GM23338 (cell line): Measurements from ENCODE around the gene SYNE1. TPM values are rescaled to one million over a fixed set of nuclear protein-coding genes. Genes with fewer than 3 reads are reported as not detected.

Experiments used
- ATAC-seq: fragments of 200-7000 bp; cut with Tn5 transposase; 3 replicates; pipeline ENCODE4 v1.9.1; 2020
- DNase-seq: peaks from one replicate; pipeline ENCODE4 v3.0.0-alpha.2; 2015; ENCODE audit warnings: low spot score
- H2AFZ ChIP-seq: fragments of 200-600 bp; sonication (generic); 2 replicates; pipeline ENCODE4 v1.8.0; 2016; ENCODE audit warnings: antibody characterized with exemption, mild to moderate bottlenecking, moderate library complexity
- H3F3A ChIP-seq: fragments of 200-600 bp; sonication (generic); replicated peaks from 2 replicates; pipeline ENCODE4 v1.8.0; 2017; ENCODE audit warnings: antibody characterized with exemption, mixed run types, low read depth
- H3K27ac ChIP-seq: fragments of 200-600 bp; sonication (generic); 2 replicates; pipeline ENCODE4 v1.6.1; 2016; ENCODE audit warnings: low read depth
- H3K27me3 ChIP-seq: fragments of 200-600 bp; sonication (generic); 2 replicates; pipeline ENCODE4 v1.8.0; 2016; ENCODE audit warnings: mild to moderate bottlenecking, mixed run types, moderate library complexity; ENCODE audit not compliant: insufficient read depth
- H3K36me3 ChIP-seq: fragments of 200-600 bp; sonication (generic); 2 replicates; pipeline ENCODE4 v1.8.0; 2016; ENCODE audit warnings: mild to moderate bottlenecking; ENCODE audit not compliant: insufficient read depth
- H3K4me1 ChIP-seq: fragments of 200-600 bp; sonication (generic); 2 replicates; pipeline ENCODE4 v1.8.0; 2016; ENCODE audit warnings: mild to moderate bottlenecking, moderate library complexity; ENCODE audit not compliant: insufficient read depth
- H3K4me2 ChIP-seq: fragments of 200-600 bp; sonication (generic); 2 replicates; pipeline ENCODE4 v1.7.1; 2017; ENCODE audit warnings: mixed run types
- H3K4me3 ChIP-seq: fragments of 200-600 bp; sonication (generic); 2 replicates; pipeline ENCODE4 v1.6.1; 2016; ENCODE audit warnings: mixed run types
- H3K79me2 ChIP-seq: fragments of 200-600 bp; sonication (generic); replicated peaks from 2 replicates; pipeline ENCODE4 v1.8.0; 2017; ENCODE audit warnings: mild to moderate bottlenecking; ENCODE audit not compliant: insufficient read depth
- H3K9me2 ChIP-seq: fragments of 200-600 bp; sonication (generic); 2 replicates; pipeline ENCODE4 v1.8.0; 2017; ENCODE audit not compliant: insufficient read depth
- H4K20me1 ChIP-seq: fragments of 200-600 bp; sonication (generic); replicated peaks from 2 replicates; pipeline ENCODE4 v1.8.0; 2017; ENCODE audit warnings: mild to moderate bottlenecking; ENCODE audit not compliant: insufficient read depth
- H3K27ac Mint-ChIP-seq: 2 replicates; pipeline ENCODE4 v1.8.0; 2020; ENCODE audit warnings: inconsistent platforms, mild to moderate bottlenecking, moderate library complexity, mixed read lengths
- H3K27me3 Mint-ChIP-seq: 3 replicates; pipeline ENCODE4 v1.8.0; 2022; ENCODE audit warnings: low read depth, mild to moderate bottlenecking, moderate library complexity, mixed read lengths, inconsistent platforms; ENCODE audit not compliant: insufficient read depth, poor library complexity
- H3K36me3 Mint-ChIP-seq: 3 replicates; pipeline ENCODE4 v1.8.0; 2021; ENCODE audit warnings: low read depth, mild to moderate bottlenecking, inconsistent platforms, moderate library complexity, mixed read lengths
- H3K4me1 Mint-ChIP-seq: 3 replicates; pipeline ENCODE4 v1.8.0; 2020; ENCODE audit warnings: mild to moderate bottlenecking, inconsistent platforms, mixed read lengths
- H3K4me3 Mint-ChIP-seq: 3 replicates; pipeline ENCODE4 v1.8.0; 2021; ENCODE audit warnings: moderate library complexity, mild to moderate bottlenecking, inconsistent platforms, mixed read lengths
- H3K9me3 Mint-ChIP-seq: 3 replicates; pipeline ENCODE4 v1.8.0; 2020; ENCODE audit warnings: moderate library complexity, mild to moderate bottlenecking, inconsistent platforms, mixed read lengths
- CREB1 ChIP-seq: fragments of 250-450 bp; sonication (Bioruptor Pico); IDR thresholded peaks from 2 replicates; pipeline ENCODE4 v1.5.0; 2020; ENCODE audit warnings: low read depth, mild to moderate bottlenecking, moderate library complexity
- ETS1 ChIP-seq: IDR thresholded peaks from 2 replicates; pipeline ENCODE4 v1.6.1; 2016; ENCODE audit warnings: antibody characterized with exemption
- EZH2 ChIP-seq: fragments of 200-600 bp; sonication (generic); IDR thresholded peaks from one replicate; pipeline ENCODE4 v1.8.0; 2017; ENCODE audit warnings: antibody characterized with exemption, mild to moderate bottlenecking, low read depth; ENCODE audit not compliant: unreplicated experiment
- EZH2phosphoT487 ChIP-seq: fragments of 200-600 bp; sonication (generic); IDR thresholded peaks from one replicate; pipeline ENCODE4 v1.8.1; 2018; ENCODE audit warnings: antibody characterized with exemption; ENCODE audit not compliant: unreplicated experiment
- NANOG ChIP-seq: IDR thresholded peaks from 2 replicates; pipeline ENCODE4 v1.6.1; 2016; ENCODE audit warnings: antibody characterized with exemption, borderline replicate concordance
- POLR2AphosphoS5 ChIP-seq: IDR thresholded peaks from 2 replicates; pipeline ENCODE4 v1.6.1; 2016; ENCODE audit warnings: antibody characterized with exemption, low read depth
- STAT1 ChIP-seq: IDR thresholded peaks from one replicate; pipeline ENCODE4 v1.6.1; 2016; ENCODE audit warnings: antibody characterized with exemption; ENCODE audit not compliant: unreplicated experiment
- polyA plus RNA-seq: library from polyadenylated mRNA; unstranded; fragments of >200 nt; fragmentation: Nextera tagmentation; extraction: Ambion mirVana; gene quantifications from 2 replicates; pipeline ENCODE4 v1.2.1, GENCODE V29; 2016
- total RNA-seq: library from RNA; depleted of rRNA; stranded (reverse); fragments of >200 nt; shearing (Covaris generic); gene quantifications from 2 replicates; pipeline ENCODE4 v1.2.3, GENCODE V29; 2014
- TF ChIP-seq, protein P1 (sequence below): fragments of 250-450 bp; sonication (Bioruptor Pico); IDR thresholded peaks from 2 replicates; pipeline ENCODE4 v1.5.0; 2020; ENCODE audit warnings: mild to moderate bottlenecking, moderate library complexity

SYNE1 gene
- total and polyA plus RNA-seq, 2 experiments from 2014 or later: 3.9 to 13.6 TPM

DNA sequence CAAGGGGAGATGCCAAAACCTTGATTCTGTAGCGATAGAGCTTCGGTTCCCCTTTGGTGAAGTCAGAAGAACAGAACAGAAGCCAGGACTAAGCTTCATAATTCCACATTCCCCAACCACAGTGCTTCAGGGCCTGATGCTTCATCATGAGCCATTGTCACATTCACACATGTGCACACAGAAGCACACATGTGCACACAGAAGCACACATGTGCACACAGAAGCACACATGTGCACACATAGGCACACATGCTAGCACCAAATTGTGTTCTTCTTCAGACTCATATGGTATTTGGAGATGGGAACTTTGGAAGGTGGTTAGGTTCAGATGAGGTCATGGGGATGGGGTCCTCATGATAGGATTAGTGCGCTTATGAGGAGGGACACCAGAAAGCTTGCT, 183.2 kb downstream of the SYNE1 start:
- Histone ChIP-seq H3K36me3 (no peaks in the 10 kb centered on the region), H3F3A (no peaks in the 10 kb centered on the region), H3K27ac (no peak overlapping the region), H3K4me3 (no peak overlapping the region), H3K4me1 (no peaks in the 10 kb centered on the region), H3K9me2 (no peaks in the 10 kb centered on the region), H2AFZ (no peak overlapping the region), H3K79me2 (no peaks in the 10 kb centered on the region), H3K4me2 (no peak overlapping the region), H3K27me3 (no peaks in the 10 kb centered on the region), H4K20me1 (no peaks in the 10 kb centered on the region)
- ATAC-seq (no peak), DNase-seq (no peak)
- H3K27me3 Mint-ChIP-seq: no peaks in the 10 kb centered on the region
- no peaks in the 10 kb centered on the region for H3K36me3 Mint-ChIP-seq
- no peak overlapping the region for H3K27ac Mint-ChIP-seq
- no peaks in the 10 kb centered on the region for H3K4me1 Mint-ChIP-seq
- TF ChIP-seq STAT1: no peak
- no peak for TF ChIP-seq EZH2phosphoT487
- no peak overlapping the region for H3K4me3 Mint-ChIP-seq
- no peaks in the 10 kb centered on the region for H3K9me3 Mint-ChIP-seq

DNA sequence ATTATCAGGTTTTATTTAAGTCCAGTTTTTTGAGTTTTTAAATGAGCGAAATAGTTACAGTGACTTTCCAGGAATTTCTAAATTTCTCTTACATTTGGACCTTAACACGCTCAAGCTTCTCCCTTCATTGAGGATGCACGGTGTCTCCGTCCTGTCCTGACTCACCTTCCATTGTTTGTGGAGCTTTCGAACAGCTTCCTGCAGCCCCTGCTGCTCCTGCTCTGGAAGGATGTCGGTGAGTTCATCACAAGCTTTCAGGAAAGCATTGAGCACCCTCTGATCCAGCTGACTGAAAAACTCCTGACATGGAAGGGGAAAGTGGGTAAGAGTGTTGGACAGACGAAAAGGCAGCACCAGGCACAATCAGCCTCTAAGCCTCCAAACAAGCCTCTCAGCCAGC, 183.7 kb downstream of the SYNE1 start:
- H3K27ac Mint-ChIP-seq: no peak overlapping the region
- ATAC-seq (no peak), DNase-seq (peak; percentile 12)
- Histone ChIP-seq H3K27me3 (no peaks in the 10 kb centered on the region), H3K4me3 (no peak overlapping the region), H3K4me1 (no peaks in the 10 kb centered on the region), H3K36me3 (no peaks in the 10 kb centered on the region), H4K20me1 (no peaks in the 10 kb centered on the region), H2AFZ (no peak overlapping the region), H3K79me2 (no peaks in the 10 kb centered on the region), H3K27ac (no peak overlapping the region), H3K4me2 (no peak overlapping the region), H3F3A (no peaks in the 10 kb centered on the region), H3K9me2 (no peaks in the 10 kb centered on the region)
- TF ChIP-seq NANOG (no peak), POLR2AphosphoS5 (no peak), EZH2 (no peak), STAT1 (no peak), ETS1 (no peak), EZH2phosphoT487 (no peak), CREB1 (CRISPR knock-in tag) (no peak)
- TF ChIP-seq, protein P1, sequence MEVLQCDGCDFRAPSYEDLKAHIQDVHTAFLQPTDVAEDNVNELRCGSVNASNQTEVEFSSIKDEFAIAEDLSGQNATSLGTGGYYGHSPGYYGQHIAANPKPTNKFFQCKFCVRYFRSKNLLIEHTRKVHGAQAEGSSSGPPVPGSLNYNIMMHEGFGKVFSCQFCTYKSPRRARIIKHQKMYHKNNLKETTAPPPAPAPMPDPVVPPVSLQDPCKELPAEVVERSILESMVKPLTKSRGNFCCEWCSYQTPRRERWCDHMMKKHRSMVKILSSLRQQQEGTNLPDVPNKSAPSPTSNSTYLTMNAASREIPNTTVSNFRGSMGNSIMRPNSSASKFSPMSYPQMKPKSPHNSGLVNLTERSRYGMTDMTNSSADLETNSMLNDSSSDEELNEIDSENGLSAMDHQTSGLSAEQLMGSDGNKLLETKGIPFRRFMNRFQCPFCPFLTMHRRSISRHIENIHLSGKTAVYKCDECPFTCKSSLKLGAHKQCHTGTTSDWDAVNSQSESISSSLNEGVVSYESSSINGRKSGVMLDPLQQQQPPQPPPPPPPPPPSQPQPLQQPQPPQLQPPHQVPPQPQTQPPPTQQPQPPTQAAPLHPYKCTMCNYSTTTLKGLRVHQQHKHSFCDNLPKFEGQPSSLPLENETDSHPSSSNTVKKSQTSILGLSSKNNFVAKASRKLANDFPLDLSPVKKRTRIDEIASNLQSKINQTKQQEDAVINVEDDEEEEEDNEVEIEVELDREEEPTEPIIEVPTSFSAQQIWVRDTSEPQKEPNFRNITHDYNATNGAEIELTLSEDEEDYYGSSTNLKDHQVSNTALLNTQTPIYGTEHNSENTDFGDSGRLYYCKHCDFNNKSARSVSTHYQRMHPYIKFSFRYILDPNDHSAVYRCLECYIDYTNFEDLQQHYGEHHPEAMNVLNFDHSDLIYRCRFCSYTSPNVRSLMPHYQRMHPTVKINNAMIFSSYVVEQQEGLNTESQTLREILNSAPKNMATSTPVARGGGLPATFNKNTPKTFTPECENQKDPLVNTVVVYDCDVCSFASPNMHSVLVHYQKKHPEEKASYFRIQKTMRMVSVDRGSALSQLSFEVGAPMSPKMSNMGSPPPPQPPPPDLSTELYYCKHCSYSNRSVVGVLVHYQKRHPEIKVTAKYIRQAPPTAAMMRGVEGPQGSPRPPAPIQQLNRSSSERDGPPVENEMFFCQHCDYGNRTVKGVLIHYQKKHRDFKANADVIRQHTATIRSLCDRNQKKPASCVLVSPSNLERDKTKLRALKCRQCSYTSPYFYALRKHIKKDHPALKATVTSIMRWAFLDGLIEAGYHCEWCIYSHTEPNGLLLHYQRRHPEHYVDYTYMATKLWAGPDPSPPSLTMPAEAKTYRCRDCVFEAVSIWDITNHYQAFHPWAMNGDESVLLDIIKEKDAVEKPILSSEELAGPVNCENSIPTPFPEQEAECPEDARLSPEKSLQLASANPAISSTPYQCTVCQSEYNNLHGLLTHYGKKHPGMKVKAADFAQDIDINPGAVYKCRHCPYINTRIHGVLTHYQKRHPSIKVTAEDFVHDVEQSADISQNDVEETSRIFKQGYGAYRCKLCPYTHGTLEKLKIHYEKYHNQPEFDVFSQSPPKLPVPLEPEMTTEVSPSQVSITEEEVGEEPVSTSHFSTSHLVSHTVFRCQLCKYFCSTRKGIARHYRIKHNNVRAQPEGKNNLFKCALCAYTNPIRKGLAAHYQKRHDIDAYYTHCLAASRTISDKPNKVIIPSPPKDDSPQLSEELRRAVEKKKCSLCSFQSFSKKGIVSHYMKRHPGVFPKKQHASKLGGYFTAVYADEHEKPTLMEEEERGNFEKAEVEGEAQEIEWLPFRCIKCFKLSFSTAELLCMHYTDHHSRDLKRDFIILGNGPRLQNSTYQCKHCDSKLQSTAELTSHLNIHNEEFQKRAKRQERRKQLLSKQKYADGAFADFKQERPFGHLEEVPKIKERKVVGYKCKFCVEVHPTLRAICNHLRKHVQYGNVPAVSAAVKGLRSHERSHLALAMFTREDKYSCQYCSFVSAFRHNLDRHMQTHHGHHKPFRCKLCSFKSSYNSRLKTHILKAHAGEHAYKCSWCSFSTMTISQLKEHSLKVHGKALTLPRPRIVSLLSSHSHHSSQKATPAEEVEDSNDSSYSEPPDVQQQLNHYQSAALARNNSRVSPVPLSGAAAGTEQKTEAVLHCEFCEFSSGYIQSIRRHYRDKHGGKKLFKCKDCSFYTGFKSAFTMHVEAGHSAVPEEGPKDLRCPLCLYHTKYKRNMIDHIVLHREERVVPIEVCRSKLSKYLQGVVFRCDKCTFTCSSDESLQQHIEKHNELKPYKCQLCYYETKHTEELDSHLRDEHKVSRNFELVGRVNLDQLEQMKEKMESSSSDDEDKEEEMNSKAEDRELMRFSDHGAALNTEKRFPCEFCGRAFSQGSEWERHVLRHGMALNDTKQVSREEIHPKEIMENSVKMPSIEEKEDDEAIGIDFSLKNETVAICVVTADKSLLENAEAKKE (CRISPR knock-in tag): no peak
- no peaks in the 10 kb centered on the region for H3K4me1 Mint-ChIP-seq
- H3K27me3 Mint-ChIP-seq: no peaks in the 10 kb centered on the region
- H3K36me3 Mint-ChIP-seq: no peaks in the 10 kb centered on the region
- H3K9me3 Mint-ChIP-seq: no peaks in the 10 kb centered on the region
- H3K4me3 Mint-ChIP-seq: no peak overlapping the region
